Gastroesophageal sphincter (tissue), 3 donors: ENCODE data around the gene SECISBP2L.
"Not testable (repeated sequence)": the region's sequence is repeated elsewhere in the genome, so short reads cannot be mapped to it uniquely, and the experiment has no call there.

Experiments
- CTCF ChIP-seq, 4 experiments: fragments of 200-600 bp in 2 of 4; fragments of 450-650 bp in 2 of 4; sonication (generic) in 1 of 4; IDR thresholded peaks; one replicate each; pipeline ENCODE4 v1.5.1; 2017 to 2019; ENCODE audit warnings: antibody characterized with exemption in 4 of 4, mild to moderate bottlenecking in 2 of 4, moderate library complexity in 2 of 4
- EP300 ChIP-seq: sonication (generic); formaldehyde crosslinking; IDR thresholded peaks from one replicate; pipeline ENCODE4 v1.6.1; 2017; ENCODE audit warnings: antibody characterized with exemption, mild to moderate bottlenecking
- POLR2AphosphoS5 ChIP-seq: sonication (generic); formaldehyde crosslinking; IDR thresholded peaks from one replicate; pipeline ENCODE4 v1.6.1; 2017; ENCODE audit warnings: antibody characterized with exemption

- not testable (repeated sequence) for TF ChIP-seq CTCF (IDR thresholded peaks at IDR 0.05); EP300; POLR2AphosphoS5
Measured at GRCh38 chr15:49074589-49075287, 28.5 kb upstream of the SECISBP2L start.
